OCI-LY7 (cell line): ENCODE data around the gene FAM171A2.

ENCODE experiments used
- CTCF ChIP-seq: fragments of 200-600 bp; sonication (generic); conservative IDR thresholded peaks from 2 replicates; pipeline ENCODE4 v1.5.1; 2014; ENCODE audit warnings: mild to moderate bottlenecking, antibody characterized with exemption, low read length, moderate library complexity, mixed read lengths
- EZH2phosphoT487 ChIP-seq: fragments of 200-600 bp; sonication (generic); IDR thresholded peaks from 2 replicates; pipeline ENCODE4 v1.6.1; 2018; ENCODE audit warnings: low read depth, borderline replicate concordance, mild to moderate bottlenecking, mixed run types, antibody characterized with exemption, low read length, moderate library complexity, mixed read lengths

GRCh38 chr17:44384823-44385286 is 21.2 kb upstream of the FAM171A2 start:
- TF ChIP-seq CTCF, result no peak
- TF ChIP-seq EZH2phosphoT487, result no peak
